ENCODE measurements around the gene PCDHGA11.
"Not testable (repeated sequence)": the region's sequence is repeated elsewhere in the genome, so short reads cannot be mapped to it uniquely, and the experiment has no call there.

PCDHGA11 gene

DNA sequence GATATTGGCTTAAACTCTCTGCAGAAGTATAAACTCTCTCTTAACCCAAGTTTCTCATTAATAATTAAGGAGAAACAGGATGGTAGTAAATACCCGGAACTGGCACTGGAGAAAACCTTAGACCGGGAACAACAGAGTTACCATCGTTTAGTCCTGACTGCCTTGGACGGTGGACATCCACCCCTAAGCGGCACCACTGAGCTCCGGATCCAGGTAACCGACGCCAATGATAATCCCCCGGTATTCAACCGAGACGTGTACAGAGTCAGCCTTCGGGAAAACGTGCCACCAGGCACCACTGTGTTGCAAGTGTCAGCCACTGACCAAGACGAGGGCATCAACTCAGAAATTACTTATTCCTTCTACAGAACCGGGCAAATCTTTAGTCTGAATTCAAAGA lies 22.2 kb upstream of the PCDHGA11 start:
- DNase-seq (ENCODE audit: low read depth) = no peak

DNA sequence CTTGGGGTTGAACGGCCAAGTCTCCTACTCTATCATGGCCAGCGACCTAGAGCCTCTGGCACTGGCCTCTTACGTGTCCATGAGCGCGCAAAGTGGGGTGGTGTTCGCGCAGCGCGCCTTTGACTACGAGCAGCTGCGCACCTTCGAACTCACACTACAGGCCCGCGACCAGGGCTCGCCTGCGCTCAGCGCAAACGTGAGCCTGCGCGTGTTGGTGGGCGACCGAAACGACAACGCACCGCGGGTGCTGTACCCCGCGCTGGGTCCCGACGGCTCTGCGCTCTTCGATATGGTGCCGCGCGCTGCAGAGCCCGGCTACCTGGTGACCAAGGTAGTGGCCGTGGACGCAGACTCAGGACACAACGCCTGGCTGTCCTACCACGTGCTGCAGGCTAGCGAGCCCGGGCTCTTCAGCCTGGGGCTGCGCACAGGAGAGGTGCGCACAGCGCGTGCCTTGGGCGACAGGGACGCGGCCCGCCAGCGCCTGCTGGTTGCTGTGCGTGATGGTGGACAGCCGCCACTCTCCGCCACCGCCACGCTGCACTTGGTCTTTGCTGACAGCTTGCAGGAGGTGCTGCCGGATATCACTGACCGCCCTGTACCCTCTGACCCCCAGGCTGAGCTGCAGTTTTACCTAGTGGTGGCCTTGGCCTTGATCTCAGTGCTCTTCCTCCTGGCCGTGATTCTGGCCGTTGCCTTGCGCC lies 21.1 kb upstream of the PCDHGA11 start:
- DNase-seq (ENCODE audit: low read depth) = no peak

DNA sequence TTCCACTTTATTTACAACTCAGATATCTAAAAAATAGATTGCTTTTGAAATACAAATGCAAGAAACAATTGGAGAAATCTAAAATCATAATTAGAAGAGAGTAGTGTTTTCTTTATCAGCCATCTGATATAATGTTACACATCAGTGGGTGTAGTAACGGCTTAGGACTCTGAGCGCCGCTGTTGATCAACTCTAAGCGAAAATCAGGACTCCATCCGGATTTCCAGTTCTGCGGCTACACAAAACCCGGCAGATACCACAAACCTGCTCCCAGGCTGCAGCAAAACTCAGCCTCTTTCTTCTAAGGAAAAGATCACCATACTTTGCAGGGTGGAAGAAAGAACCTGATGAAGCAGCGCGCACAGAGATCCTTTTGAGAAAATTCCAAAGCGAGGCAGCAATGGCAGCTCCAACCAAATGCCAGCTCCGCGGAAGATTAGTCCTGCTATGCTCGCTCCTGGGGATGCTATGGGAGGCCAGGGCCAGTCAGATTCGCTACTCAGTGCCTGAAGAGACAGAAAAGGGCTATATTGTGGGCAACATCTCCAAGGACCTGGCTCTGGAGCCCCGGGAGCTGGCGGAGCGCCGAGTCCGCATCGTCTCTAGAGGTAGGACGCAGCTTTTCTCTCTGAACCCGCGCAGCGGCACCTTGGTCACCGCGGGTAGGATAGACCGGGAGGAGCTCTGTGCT lies 18.2 kb upstream of the PCDHGA11 start, which contains the start of gene PCDHGA9:
PCDHGA9 (plus strand) TSS at position 226 of the 691 bp plus-strand sequence; CDS start at position 401, 175 bp downstream.
- DNase-seq (ENCODE audit: low read depth) = no peak

DNA sequence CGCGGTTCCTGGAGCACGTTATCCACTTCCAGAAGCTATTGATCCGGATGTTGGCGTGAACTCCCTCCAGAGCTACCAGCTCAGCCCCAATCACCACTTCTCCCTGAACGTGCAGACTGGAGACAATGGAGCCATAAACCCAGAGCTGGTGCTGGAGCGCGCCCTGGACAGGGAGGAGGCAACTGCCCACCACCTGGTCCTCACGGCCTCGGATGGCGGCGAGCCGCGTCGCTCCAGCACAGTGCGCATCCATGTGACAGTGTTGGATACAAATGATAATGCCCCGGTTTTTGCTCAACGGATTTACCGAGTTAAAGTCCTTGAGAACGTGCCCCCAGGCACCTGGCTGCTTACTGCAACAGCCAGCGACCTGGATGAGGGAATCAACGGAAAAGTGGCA lies 17.5 kb upstream of the PCDHGA11 start:
- DNase-seq (ENCODE audit: low read depth) = no peak

DNA sequence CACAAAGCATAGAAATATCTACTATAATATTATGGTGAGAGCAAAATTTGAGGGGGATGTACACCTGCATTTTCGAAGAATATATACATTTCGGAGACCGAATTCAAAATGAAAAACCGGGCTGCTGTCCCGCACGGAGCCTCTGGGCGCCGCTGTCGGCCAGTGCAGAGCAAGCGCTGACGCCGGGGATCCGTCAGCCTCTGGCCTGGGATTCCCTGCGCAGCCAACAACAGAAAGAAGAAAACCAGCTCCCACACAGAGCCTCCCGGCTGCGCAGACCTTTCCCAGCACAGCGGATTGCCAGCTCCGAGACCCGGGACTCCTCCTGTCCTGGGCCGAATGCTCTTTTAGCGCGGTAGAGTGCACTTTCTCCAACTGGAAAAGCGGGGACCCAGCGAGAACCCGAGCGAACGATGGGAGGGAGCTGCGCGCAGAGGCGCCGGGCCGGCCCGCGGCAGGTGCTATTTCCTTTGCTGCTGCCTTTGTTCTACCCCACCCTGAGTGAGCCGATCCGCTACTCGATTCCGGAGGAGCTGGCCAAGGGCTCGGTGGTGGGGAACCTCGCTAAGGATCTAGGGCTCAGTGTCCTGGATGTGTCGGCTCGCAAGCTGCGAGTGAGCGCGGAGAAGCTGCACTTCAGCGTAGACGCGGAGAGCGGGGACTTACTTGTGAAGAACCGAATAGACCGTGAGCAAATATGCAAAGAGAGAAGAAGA lies 12.9 kb upstream of the PCDHGA11 start, which contains the start of gene PCDHGB6:
PCDHGB6 (plus strand) TSS at position 232 of the 716 bp plus-strand sequence; CDS start at position 414, 182 bp downstream.
- DNase-seq (ENCODE audit: low read depth) = peak; percentile 38

DNA sequence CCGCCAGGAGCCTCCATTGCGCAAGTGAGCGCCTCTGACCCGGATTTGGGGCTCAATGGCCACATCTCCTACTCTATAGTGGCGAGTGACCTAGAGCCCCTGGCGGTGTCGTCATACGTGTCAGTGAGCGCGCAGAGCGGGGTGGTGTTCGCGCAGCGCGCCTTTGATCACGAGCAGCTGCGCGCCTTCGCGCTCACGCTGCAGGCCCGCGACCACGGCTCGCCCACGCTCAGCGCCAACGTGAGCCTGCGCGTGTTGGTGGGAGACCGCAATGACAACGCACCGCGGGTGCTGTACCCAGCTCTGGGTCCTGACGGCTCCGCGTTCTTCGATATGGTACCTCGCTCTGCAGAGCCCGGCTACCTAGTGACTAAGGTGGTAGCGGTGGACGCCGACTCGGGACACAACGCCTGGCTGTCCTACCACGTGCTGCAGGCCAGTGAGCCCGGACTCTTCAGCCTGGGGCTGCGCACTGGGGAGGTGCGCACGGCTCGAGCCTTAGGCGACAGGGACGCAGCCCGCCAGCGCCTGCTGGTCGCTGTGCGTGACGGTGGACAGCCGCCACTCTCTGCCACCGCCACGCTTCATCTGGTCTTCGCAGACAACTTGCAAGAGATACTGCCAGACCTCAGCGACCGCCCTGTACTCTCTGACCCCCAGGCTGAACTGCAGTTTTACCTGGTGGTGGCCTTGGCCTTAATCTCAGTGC lies 11.1 kb upstream of the PCDHGA11 start:
- no peak for DNase-seq (ENCODE audit: low read depth)

DNA sequence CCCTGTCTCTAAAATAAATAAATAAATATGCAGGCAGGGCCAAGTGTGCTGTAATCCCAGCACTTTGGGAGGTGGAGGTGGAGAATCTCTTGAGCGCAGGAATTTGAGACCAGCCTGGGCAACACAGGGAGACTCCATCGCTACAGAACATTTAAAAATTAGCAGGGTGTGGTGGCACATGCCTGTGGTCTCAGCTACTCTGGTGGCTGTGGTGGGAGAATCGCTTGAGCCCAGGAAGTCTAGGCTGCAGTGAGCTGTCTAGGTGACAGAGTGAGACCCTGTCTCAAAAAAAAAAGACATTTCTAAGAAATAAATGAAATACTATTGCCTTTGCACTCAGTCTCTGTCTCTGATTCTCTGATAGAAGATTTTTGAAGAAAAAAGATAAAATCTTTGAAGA lies 9.3 kb upstream of the PCDHGA11 start:
- DNase-seq (ENCODE audit: low read depth) = no peak

DNA sequence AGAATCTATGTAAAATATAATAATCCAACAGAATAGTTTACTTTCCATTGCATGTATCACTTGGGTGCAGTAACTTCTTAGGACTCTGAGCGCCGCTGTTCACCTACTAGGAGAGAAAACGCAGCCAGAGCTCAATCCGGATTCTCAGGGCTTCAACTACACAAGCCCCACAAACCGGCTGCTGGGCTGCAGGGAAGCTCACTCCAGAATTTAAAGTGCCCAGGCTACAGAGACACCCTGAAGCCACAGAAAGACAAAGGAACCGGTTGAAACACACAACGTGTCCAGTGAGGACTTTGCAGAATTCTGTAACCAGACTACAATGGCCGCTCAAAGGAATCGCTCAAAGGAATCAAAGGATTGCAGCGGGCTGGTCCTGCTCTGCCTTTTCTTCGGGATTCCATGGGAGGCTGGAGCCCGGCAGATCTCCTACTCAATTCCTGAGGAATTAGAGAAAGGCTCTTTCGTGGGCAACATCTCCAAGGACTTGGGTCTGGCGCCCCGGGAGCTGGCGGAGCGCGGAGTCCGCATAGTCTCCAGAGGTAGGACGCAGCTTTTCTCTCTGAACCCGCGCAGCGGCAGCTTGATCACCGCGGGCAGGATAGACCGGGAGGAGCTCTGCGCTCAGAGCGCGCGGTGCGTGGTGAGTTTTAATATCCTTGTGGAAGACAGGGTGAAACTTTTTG lies 7.9 kb upstream of the PCDHGA11 start, which contains the start of gene PCDHGA10:
PCDHGA10 (plus strand) TSS at position 134 of the 686 bp plus-strand sequence; CDS start at position 323, 189 bp downstream.
- DNase-seq (ENCODE audit: low read depth) = peak; percentile 40

DNA sequence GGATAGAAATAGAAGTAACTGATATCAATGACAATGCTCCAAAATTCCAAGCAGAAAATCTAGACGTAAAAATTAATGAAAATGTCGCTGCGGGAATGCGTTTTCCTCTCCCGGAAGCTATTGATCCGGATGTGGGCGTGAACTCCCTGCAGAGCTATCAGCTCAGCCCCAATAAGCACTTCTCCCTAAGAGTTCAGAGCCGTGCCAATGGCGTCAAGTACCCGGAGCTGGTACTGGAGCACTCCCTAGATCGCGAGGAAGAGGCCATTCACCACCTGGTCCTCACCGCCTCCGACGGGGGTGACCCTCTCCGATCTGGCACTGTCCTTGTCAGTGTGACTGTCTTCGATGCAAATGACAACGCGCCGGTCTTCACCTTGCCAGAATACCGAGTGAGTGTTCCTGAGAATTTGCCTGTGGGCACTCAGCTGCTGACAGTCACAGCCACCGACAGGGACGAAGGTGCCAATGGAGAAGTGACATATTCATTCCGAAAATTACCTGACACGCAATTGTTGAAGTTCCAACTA lies 7.2 kb upstream of the PCDHGA11 start:
- no peak for DNase-seq (ENCODE audit: low read depth)

DNA sequence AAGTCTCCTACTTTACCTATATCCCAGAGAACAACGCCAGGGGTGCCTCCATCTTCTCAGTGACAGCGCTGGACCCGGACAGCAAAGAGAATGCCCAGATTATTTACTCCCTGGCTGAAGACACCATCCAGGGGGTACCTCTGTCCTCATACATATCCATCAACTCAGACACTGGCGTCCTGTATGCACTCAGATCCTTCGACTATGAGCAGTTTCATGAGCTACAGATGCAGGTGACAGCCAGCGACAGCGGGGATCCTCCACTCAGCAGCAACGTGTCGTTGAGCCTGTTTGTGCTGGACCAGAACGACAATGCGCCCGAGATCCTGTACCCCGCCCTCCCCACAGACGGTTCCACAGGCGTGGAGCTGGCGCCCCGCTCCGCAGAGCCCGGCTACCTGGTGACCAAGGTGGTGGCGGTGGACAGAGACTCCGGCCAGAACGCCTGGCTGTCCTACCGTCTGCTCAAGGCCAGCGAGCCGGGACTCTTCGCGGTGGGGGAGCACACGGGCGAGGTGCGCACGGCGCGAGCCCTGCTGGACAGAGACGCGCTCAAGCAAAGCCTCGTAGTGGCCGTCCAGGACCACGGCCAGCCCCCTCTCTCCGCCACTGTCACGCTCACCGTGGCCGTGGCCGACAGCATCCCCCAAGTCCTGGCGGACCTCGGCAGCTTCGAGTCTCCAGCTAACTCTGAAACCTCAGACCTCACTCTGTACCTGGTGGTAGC lies 6.1 kb upstream of the PCDHGA11 start:
- not testable (repeated sequence) for DNase-seq (ENCODE audit: low read depth)

DNA sequence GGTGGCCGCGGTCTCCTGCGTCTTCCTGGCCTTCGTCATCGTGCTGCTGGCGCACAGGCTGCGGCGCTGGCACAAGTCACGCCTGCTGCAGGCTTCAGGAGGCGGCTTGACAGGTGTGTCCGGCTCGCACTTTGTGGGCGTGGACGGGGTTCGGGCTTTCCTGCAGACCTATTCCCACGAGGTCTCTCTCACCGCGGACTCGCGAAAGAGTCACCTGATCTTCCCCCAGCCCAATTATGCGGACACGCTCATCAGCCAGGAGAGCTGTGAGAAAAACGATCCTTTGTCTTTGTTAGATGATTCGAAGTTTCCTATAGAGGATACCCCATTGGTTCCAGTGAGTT lies 5.6 kb upstream of the PCDHGA11 start:
- DNase-seq (ENCODE audit: low read depth) = not testable (repeated sequence)

DNA sequence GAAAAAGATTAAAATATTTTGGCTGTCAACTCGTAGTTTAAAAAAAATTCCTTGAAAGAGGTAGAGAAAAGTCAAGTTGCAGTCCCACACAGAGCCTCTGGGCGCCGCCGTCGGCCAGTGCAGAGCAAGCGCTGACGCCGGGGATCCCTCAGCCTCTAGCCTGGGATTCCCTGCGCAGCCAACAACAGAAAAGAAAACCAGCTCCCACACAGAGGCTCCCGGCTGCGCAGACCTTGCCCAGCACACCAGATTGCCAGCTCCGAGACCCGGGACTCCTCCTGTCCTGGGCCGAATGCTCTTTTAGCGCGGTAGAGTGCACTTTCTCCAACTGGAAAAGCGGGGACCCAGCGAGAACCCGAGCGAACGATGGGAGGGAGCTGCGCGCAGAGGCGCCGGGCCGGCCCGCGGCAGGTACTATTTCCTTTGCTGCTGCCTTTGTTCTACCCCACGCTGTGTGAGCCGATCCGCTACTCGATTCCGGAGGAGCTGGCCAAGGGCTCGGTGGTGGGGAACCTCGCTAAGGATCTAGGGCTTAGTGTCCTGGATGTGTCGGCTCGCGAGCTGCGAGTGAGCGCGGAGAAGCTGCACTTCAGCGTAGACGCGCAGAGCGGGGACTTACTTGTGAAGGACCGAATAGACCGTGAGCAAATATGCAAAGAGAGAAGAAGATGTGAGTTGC lies 3.2 kb upstream of the PCDHGA11 start, which contains the start of gene PCDHGB7:
PCDHGB7 (plus strand) TSS at position 184 of the 679 bp plus-strand sequence; CDS start at position 367, 183 bp downstream.
- DNase-seq (ENCODE audit: low read depth) = peak; percentile 59

DNA sequence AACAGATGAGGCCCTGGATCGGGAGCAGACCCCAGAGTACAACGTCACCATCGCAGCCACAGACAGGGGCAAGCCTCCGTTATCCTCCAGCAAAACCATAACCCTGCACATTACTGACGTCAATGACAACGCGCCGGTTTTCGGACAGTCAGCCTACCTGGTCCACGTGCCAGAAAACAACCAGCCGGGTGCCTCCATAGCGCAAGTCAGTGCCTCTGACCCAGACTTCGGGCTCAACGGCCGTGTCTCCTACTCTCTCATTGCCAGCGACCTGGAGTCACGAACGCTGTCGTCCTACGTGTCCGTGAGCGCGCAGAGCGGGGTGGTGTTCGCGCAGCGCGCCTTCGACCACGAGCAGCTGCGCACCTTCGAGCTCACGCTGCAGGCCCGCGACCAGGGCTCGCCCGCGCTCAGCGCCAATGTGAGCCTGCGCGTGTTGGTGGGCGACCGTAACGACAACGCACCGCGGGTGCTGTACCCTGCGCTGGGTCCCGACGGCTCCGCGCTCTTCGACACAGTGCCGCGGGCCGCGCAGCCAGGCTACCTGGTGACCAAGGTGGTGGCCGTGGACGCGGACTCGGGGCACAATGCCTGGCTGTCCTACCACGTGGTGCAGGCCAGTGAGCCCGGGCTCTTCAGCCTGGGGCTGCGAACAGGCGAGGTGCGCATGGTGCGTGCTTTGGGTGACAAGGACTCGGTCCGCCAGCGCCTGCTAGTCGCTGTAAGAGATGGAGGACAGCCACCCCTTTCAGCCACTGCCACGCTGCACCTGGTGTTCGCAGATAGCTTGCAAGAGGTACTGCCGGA lies 1.6 kb upstream of the PCDHGA11 start:
- no peak for DNase-seq (ENCODE audit: low read depth)

DNA sequence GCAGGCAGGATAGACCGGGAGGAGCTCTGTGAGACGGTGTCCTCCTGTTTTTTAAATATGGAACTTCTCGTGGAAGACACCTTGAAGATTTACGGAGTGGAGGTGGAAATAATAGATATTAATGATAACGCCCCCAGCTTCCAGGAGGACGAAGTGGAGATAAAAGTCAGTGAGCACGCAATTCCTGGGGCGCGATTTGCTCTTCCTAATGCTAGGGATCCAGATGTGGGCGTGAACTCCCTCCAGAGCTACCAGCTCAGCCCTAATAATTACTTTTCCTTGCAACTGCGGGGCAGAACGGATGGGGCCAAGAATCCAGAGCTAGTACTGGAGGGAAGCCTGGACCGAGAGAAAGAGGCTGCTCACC lies 621 bp downstream of the PCDHGA11 start:
- DNase-seq (ENCODE audit: low read depth) = no peak

DNA sequence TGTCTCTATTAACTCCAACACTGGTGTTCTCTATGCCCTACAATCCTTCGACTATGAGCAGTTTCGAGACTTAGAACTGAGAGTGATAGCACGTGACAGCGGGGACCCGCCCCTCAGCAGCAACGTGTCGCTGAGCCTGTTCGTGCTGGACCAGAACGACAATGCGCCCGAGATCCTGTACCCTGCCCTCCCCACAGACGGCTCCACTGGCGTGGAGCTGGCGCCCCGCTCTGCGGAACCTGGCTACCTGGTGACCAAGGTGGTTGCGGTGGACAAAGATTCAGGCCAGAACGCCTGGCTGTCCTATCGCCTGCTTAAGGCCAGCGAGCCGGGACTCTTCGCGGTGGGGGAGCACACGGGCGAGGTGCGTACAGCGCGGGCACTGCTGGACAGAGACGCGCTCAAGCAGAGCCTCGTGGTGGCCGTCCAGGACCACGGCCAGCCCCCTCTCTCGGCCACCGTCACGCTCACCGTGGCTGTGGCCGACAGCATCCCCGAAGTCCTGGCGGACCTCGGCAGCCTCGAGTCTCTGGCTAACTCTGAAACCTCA lies 2.0 kb downstream of the PCDHGA11 start:
- no peak for DNase-seq (ENCODE audit: low read depth)

DNA sequence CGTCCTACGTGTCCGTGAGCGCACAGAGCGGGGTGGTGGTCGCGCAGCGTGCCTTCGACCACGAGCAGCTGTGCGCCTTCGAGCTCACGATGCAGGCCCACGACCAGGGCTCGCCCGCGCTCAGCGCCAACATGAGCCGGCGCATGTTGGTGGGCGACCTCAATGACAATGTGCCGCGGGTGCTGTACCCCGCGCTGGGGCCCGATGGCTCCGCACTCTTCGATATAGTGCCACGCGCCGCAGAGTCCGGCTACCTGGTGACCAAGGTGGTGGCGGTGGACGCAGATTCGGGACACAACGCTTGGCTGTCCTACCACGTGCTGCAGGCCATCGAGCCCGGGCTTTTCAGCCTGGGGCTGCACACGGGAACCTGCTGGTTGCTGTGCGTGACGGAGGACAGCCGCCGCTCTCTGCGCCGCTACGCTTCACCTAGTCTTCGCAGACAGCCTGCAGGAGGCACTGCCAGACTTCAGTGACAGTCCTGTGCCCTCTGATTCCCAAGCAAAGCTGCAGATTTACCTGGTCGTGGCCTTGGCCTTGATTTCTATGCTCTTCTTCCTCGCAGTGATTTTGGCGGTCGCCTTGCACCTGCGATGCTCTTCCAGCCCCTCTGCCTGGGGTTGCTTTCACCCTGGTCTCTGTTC lies 7.1 kb downstream of the PCDHGA11 start:
- DNase-seq (ENCODE audit: low read depth) = no peak

DNA sequence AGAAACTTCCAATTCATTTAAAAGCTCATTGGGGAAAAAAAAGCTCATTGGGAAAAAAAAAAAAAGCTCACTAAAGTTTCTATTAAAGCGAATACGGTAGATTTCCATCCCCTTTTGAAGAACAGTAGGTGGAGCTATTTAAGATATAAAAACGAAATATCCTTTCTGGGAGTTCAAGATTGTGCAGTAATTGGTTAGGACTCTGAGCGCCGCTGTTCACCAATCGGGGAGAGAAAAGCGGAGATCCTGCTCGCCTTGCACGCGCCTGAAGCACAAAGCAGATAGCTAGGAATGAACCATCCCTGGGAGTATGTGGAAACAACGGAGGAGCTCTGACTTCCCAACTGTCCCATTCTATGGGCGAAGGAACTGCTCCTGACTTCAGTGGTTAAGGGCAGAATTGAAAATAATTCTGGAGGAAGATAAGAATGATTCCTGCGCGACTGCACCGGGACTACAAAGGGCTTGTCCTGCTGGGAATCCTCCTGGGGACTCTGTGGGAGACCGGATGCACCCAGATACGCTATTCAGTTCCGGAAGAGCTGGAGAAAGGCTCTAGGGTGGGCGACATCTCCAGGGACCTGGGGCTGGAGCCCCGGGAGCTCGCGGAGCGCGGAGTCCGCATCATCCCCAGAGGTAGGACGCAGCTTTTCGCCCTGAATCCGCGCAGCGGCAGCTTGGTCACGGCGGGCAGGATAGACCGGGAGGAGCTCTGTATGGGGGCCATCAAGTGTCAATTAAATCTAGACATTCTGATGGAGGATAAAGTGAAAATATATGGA lies 9.7 kb downstream of the PCDHGA11 start, which contains the start of gene PCDHGA12:
PCDHGA12 (plus strand) TSS at position 176 of the 782 bp plus-strand sequence; CDS start at position 429, 253 bp downstream.
- DNase-seq (ENCODE audit: low read depth) = no peak

All from activated T-cell treated with anti-CD3 and anti-CD28 coated beads for 48 hours (primary cell).